Coronary artery (tissue), 2 donors: ENCODE results near the gene CECR2.

Source experiments
- DNase-seq: peaks from one replicate; pipeline ENCODE4 v3.0.0-alpha.2; 2017; ENCODE audit warnings: low spot score
- H3K27ac ChIP-seq, 2 donors: fragments of 200-600 bp; sonication (generic); one replicate each; pipeline ENCODE4 v1.5.1; 2016 to 2019
- H3K4me3 ChIP-seq: fragments of 200-600 bp; sonication (generic); 2 replicates; pipeline ENCODE4 v1.5.1; 2016; ENCODE audit warnings: mild to moderate bottlenecking, moderate library complexity
- TF ChIP-seq, protein P1 (sequence below): fragments of 200-600 bp; sonication (generic); IDR thresholded peaks from one replicate; pipeline ENCODE4 v1.5.1; 2019; ENCODE audit warnings: antibody characterized with exemption

The CECR2 gene

DNA sequence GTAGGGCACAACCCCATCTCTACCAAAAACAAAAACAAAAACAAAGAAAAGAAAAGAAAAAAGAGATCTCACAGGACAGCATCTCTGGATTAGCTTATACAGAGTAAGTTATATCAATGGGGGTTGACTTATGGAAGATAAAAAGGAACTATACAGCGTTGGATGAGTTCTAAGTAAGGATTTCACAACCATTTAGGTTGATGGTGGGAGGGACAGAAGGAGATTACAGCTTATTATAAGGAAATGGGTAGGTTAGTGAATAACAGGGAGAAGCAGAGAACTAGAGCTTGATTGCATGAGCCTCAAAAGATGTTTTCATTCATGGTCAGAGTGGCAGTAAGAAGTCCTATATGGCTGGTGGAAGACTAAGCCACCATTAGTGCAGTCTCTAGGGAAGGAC, 60.3 kb downstream of the CECR2 start:
- TF ChIP-seq, protein P1, sequence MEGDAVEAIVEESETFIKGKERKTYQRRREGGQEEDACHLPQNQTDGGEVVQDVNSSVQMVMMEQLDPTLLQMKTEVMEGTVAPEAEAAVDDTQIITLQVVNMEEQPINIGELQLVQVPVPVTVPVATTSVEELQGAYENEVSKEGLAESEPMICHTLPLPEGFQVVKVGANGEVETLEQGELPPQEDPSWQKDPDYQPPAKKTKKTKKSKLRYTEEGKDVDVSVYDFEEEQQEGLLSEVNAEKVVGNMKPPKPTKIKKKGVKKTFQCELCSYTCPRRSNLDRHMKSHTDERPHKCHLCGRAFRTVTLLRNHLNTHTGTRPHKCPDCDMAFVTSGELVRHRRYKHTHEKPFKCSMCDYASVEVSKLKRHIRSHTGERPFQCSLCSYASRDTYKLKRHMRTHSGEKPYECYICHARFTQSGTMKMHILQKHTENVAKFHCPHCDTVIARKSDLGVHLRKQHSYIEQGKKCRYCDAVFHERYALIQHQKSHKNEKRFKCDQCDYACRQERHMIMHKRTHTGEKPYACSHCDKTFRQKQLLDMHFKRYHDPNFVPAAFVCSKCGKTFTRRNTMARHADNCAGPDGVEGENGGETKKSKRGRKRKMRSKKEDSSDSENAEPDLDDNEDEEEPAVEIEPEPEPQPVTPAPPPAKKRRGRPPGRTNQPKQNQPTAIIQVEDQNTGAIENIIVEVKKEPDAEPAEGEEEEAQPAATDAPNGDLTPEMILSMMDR, result no peak
- Histone ChIP-seq H3K27ac (no peak overlapping the region), H3K4me3 (no peak overlapping the region)
- DNase-seq, result no peak

- H3K27ac ChIP-seq, result no peak overlapping the region
- no peak for DNase-seq
- TF ChIP-seq, protein P1, result no peak
- no peak overlapping the region for H3K4me3 ChIP-seq
These were observed 61.2 kb downstream of the CECR2 start for GRCh38 chr22:17430412-17430811.

GRCh38 chr22:17431179-17431578, 61.9 kb downstream of the CECR2 start:
- TF ChIP-seq, protein P1, result no peak
- H3K4me3 ChIP-seq, result no peak overlapping the region
- H3K27ac ChIP-seq, result no peak overlapping the region
- no peak for DNase-seq

DNA sequence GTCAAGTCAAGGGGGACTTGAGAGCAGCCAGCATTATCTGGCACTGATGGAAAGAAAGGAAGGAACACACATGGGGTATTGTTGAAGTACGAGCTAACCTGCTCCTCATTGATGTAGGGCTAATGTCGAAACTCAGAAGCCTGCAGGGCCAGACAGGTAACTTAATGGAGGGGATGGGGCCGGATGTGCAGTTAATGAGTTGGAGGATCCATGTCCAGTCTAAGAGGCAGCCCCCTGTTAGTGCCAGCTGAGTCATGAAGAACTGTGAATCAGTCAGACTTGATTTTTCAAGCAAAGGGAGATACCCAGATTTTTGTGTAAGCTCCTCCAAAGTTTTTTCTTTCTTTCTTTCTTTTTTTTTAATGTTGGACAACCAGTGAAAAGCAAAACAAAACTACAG, 65.6 kb downstream of the CECR2 start:
- no peak for DNase-seq
- TF ChIP-seq, protein P1, result no peak
- Histone ChIP-seq H3K27ac (no peak overlapping the region), H3K4me3 (no peak overlapping the region)

- TF ChIP-seq, protein P1, result no peak
- Histone ChIP-seq H3K27ac (no peak overlapping the region), H3K4me3 (no peak overlapping the region)
- DNase-seq, result no peak
These were observed 66.1 kb downstream of the CECR2 start for GRCh38 chr22:17435375-17435774.

DNA sequence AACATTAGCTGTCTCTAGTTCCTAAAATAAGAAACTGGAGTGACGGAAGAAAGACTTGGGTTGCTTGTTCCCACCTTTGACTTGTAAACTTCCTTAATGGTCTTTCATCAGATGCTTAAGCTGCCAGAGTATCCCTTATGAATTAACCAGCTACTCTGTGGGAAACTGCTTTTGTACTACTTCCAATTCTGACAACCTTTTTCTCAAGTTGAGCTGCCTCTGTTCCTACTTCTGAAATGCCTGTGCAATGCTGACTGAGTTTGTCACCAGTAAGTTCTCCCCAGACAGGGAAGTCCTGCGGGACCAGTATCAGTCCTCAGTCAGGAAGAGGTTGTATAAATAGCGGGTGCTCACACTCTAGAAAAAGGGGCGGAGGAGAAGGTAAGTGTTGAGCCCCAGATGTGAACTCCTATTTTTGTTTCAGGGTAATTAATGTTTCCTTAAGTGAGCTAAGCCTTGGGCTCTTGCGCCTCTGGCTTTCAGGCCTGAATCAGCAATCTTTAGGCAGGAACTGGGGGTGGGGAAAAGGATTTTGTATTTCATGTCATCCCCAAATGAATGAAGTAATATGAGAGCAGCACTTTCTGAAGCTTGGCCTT, 67.2 kb downstream of the CECR2 start:
- no peak overlapping the region for H3K27ac ChIP-seq
- TF ChIP-seq, protein P1, result no peak
- DNase-seq, result no peak
- no peak overlapping the region for H3K4me3 ChIP-seq

GRCh38 chr22:17436981-17437412, 67.7 kb downstream of the CECR2 start:
- TF ChIP-seq, protein P1, result no peak
- DNase-seq, result no peak
- no peak overlapping the region for H3K4me3 ChIP-seq
- no peak overlapping the region for H3K27ac ChIP-seq
